Daoy (cell line): Measurements from ENCODE around the gene CDK2AP2. TPM values are rescaled to one million over a fixed set of nuclear protein-coding genes. Genes with fewer than 3 reads are reported as not detected.
"Not testable (repeated sequence)": the region's sequence is repeated elsewhere in the genome, so short reads cannot be mapped to it uniquely, and the experiment has no call there.

Experiments
- DNase-seq: peaks from one replicate; pipeline ENCODE4 v3.0.0-alpha.2; 2015; ENCODE audit warnings: low read depth
- total RNA-seq: library from RNA; depleted of rRNA; stranded (reverse); fragments of >200 nt; shearing (Covaris generic); gene quantifications from 2 replicates; pipeline ENCODE4 v1.2.3, GENCODE V29; 2014

The CDK2AP2 gene
- total RNA-seq, 1 experiment from 2014 or later: 43.0 TPM

DNA sequence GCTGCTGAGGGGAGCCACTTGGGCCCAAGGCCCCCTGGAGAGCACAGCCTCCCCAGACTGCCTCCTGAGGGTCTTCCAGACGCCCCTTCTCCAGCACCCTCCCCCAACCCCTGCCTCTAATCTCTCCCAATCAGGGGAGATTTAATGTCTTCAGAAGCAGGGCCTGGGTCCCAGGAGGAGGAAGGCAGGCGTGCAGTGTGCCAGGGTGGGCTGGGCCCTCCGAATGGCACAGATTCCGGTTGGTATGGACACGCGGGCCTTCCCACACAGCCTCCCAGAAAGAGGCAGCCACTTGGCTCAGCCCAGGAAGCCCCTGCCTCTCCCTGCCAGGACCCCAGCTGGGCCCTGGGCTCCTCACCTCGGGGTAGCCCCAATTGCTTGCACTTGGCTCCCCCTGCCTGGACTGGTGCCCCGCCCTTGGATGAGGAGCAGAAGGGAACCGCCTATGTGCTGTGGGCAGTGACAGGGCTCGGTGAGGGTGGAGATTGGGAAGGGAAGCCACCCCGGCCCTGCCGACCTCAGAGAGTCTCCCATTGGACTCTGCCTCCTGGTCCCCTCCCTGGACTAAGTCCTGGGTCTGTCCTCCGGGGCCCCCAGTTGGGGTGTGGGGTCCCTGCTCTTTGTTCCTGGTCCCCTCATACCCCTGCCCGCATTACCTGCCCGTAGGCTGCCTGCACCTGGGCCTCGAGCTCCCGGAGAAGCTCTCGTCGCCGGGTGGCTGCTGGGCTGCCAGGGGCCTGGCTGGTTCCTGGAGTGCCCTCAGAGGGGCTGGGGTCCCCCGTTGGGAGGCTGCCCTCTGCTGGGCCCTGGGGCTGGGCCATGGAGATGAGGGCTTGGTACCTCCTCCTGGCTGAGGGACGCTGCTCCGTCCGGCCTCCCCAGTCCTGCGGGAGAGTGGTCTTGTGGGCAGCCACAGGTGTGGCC lies 15.9 kb upstream of the CDK2AP2 start:
- DNase-seq: no peak

DNA sequence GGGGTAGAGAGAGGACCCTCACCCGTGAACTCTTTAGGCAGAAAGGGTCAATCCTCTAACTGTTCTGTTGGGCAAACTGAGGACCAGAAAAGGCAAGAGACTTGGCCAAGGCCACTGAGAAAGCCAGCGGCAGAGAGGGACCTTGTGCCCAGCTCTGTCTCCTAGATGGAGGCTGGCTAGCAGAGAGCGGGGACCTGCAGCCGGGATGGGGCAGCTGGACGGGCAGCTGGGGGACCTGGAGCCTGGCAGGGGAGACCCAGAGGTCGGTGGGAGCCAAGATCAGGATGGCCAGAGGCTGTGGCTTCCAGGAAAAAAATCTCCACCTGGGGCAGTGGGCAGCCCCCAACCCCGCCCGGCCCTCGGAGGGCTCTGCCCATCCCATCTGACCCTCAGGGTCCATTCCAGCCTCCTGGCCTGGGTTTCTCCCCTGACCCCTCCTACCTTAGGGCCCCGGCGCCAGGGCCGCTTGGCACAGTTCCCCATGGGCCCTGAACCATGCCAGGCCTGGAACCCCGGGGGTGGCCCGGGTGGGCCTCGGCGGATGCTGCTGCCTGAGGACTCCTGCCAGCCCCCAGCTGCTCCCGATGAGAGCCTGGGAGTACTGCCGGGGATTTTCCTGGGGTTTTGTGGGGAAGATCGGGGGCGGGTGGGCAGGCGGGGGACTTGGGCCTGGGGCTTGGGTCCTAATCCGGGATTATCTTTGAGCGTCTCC lies 15.0 kb upstream of the CDK2AP2 start, which contains the start of gene CABP2:
CABP2 (minus strand) TSS at position 603 of the 712 bp plus-strand sequence; CDS start at position 483, 120 bp downstream.
- no peak for DNase-seq

- no peak for DNase-seq
Observed at GRCh38 chr11:67522338-67522737, 14.4 kb upstream of the CDK2AP2 start.

DNA sequence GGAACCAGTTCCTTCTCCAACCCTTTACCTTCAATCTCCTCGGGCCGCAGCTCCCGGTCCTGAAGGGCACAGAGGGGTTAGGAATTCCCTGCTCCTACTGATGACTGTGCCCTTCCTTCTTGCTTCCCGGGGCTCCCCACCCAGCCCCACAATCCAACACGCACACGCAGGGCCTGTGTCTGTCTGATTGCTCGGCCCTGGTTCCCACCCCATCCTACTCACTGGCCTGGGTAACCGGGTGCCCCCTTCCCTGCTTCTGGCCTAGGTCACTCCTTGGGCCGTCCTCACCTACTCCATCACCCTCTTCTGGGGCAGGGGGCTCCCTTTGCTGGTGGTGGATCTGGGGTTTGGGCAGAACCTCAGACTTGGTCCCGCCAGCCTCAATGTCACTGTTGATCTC lies 14.0 kb upstream of the CDK2AP2 start:
- no peak for DNase-seq

DNA sequence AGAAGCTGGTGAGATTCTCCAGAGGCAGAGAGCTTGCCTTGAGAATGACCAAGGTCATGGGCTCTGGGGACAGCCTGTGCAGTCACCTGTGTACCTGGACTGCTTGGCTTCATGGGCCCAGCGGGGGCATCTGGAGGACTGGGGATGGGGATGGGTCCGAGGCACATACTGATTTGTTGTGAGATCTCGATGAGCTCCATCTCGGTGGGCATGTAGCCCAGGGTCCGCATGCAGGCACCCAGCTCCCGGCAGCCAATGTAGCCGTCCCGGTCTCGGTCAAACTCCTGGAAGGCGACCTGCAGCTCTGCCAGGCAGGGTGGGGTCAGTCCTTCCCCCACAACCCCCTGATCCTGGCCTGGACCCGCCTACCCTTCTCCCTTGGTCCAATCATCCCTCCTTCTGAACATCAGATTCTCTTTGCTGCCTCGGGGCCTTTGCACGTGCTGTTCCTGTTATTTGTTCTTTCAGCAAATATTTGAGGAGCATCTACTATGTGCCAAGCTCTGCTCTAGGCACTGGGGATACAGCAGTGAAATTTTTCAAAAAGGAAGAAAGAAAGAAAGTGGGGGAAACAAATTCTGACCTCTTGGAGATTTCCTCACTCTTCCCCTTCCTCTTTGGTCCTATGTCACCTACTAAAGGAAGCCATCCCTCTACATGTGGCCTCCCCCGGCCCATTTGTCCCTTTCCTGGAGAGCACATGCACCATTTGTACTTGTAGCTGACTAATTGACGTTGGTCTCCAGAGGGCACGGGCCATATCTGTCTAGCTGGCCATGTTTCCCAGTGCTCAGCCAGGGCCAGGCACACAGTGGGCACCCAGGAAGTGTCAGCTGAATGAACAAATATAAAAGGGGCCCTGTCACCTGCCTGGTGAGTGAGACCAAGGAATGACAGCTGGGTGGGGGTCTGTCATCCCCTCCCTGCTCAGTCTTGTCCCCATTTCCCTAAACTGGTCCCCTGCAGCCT lies 13.2 kb upstream of the CDK2AP2 start:
- no peak for DNase-seq

- DNase-seq: no peak
Observed at GRCh38 chr11:67519726-67520125, 11.8 kb upstream of the CDK2AP2 start.

- DNase-seq: no peak
Observed at GRCh38 chr11:67517784-67518552, 10.0 kb upstream of the CDK2AP2 start.

- no peak for DNase-seq
Observed at GRCh38 chr11:67516806-67517205, 8.8 kb upstream of the CDK2AP2 start.

DNA sequence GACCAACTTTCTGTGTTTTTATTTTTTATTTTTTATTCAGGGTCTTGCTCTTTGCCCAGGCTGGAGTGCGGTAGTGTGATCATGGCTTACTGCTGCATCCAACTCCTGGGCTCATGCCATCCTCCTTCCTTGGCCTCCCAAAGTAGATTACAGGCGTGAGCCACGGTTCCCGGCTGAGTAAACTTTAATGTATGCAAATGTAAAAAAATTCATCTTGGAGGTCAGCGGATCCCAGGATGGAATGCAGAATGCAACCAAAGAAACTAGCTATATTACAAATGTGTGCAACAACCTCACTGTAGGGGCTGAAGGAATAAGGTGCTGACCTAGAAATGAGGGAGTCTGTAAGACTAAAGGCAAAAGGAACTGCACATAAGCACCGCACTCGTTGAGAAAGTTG lies 6.2 kb upstream of the CDK2AP2 start:
- no peak for DNase-seq

DNA sequence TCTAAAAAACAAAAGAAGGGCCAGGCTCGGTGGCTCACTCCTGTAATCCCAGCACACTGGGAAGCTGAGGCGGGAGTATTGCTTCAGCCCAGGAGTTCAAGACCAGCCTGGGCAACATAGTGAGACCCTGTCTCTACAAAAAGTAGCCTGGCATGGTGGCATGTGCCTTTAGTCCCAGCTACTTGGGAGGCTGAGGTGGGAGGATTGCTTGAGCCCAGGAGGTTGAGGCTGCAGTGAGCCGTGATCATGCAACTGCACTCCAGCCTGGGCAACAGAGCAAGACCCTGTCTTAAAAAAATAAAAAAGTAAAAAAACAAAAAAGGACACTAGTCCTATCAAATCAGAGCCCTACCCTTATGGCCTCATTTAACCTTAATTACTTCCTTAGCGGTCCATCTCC lies 3.6 kb upstream of the CDK2AP2 start:
- not testable (repeated sequence) for DNase-seq

- no peak for DNase-seq
Observed at GRCh38 chr11:67510023-67510345, 2.0 kb upstream of the CDK2AP2 start.

DNA sequence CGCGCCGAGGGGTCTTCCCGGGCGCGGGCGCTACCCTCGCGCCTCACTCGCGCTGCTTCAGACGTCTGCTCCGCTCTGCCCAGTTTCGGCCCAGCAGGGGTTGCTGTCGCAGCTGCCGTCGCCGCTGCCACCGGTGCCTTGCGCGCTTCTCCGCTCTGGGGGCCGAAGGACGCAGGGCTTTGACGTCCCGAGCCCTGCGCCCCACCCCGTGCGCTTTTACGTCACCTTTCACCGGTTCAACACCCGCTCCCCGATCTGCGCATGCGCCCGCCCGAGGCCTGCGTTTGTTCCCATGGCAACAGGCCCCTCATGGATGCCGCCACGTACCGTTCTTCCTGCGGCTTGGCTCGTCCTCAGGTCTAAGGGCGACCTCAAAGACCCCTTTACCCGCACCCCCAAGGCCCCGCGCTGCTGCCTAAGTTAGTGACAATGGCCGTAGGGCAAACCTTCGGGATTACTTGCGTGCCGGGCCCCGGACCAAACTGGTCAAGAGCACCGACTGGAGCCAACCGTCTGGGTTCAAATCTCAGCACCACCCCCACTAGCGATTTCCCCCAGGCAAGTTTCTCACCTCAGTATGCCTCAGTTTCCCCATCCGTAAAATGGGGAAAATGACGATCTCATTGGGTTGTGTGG lies 642 bp upstream of the CDK2AP2 start:
- DNase-seq: peak; percentile 98

- DNase-seq: no peak
Observed at GRCh38 chr11:67507242-67507863, 609 bp downstream of the CDK2AP2 start.

DNA sequence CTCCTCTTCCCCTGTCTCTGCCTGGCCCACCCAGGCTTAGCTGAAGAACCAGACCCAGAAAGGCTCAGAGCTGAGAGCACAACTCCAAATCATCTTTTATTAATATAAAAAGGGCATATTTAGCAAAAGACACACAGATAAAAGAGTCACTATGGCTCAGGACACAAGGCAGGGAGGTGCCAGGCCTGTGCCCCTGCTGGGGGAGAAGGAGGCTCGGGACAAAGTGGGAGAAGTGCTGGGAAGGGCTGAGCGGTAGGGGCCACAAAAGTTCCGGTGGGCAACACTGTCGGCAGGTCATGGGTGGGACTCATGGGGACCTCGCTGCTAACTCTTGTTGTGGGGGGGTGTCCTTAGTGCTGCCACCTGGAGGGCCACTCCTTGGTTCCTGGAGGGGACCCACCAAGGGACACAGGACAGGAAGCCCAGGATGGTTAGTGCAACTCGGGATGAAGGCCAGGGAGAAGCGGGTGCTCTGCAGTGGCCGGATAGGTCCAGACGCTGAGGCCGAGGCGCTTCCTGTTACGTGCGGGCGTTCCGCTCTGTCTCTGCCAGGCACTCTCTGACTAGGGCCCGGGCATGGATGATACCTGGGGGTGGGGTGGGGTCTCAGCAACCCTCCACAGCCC lies 1.4 kb downstream of the CDK2AP2 start:
- no peak for DNase-seq

- DNase-seq: peak; percentile 97
Observed at GRCh38 chr11:67505605-67506396, 2.2 kb downstream of the CDK2AP2 start.

- peak; percentile 80 for DNase-seq
Observed at GRCh38 chr11:67504950-67505581, 2.9 kb downstream of the CDK2AP2 start, which contains the start of gene PITPNM1. PITPNM1 (minus strand) TSS chr11:67505363; CDS start chr11:67504180, 1,183 bp downstream.

- peak; percentile 62 for DNase-seq
Observed at GRCh38 chr11:67504005-67504949, 3.7 kb downstream of the CDK2AP2 start.
